GM19324 (cell line): ENCODE measurements around the gene ALX3.
"Not testable (repeated sequence)": the region's sequence is repeated elsewhere in the genome, so short reads cannot be mapped to it uniquely, and the experiment has no call there.

Experiments used
- ATAC-seq: cut with Tn5 transposase; IDR thresholded peaks from one replicate; pipeline ENCODE4 v1.9.1; 2021; ENCODE audit warnings: mild to moderate bottlenecking, moderate library complexity; ENCODE audit not compliant: unreplicated experiment, low FRiP score

ALX3 gene

GRCh38 chr1:110089561-110090275 lies 19.2 kb upstream of the ALX3 start:
- no peak for ATAC-seq

- ATAC-seq: no peak
These were observed 18.4 kb upstream of the ALX3 start for GRCh38 chr1:110088739-110089316.

DNA sequence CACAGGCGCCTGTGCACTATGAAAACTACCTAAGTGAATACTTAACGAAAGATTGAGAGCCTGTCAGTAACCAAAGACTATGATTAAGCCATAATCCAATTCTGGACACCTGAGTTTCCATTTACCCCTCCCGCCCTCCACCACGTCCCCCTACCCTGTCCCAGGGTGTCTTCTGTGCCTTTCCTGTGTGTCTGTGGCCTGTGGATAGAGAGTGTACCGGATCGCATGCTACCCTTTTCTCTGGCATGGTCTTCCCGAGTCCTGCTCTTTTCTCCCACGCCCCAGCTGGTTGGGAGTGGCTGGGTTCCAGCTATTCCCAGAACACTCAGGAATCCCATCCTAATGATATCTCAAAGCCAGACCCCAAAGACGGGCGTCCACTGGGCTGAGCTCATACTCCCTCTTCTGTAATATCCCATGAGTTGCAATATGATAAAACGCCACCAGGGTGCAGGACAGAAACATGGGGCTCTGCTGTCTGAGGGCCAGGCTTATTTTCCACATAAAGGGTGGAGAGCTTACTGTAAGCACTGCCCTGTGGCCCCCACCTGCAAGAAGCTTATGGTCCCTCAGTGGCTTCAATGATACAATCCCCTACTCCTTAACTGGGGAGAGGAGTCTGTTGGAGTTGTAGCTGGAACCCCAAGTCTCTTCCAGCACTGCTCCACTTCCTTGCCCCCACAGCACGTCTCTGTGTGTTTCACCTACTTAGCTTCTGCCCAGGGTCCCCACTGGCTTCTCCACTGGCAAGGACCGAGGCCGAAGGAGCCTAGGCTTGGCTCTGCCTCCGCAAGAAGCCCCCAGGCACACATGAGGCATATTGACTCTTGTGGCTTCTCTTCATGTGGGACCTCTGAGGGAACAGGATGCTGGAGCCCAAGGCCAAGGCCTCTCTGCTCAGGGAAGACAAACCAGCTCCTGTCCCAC lies 17.6 kb upstream of the ALX3 start:
- no peak for ATAC-seq

- no peak for ATAC-seq
These were observed 16.5 kb upstream of the ALX3 start for GRCh38 chr1:110086961-110087360.

- no peak for ATAC-seq
These were observed 15.2 kb upstream of the ALX3 start for GRCh38 chr1:110085671-110086070.

DNA sequence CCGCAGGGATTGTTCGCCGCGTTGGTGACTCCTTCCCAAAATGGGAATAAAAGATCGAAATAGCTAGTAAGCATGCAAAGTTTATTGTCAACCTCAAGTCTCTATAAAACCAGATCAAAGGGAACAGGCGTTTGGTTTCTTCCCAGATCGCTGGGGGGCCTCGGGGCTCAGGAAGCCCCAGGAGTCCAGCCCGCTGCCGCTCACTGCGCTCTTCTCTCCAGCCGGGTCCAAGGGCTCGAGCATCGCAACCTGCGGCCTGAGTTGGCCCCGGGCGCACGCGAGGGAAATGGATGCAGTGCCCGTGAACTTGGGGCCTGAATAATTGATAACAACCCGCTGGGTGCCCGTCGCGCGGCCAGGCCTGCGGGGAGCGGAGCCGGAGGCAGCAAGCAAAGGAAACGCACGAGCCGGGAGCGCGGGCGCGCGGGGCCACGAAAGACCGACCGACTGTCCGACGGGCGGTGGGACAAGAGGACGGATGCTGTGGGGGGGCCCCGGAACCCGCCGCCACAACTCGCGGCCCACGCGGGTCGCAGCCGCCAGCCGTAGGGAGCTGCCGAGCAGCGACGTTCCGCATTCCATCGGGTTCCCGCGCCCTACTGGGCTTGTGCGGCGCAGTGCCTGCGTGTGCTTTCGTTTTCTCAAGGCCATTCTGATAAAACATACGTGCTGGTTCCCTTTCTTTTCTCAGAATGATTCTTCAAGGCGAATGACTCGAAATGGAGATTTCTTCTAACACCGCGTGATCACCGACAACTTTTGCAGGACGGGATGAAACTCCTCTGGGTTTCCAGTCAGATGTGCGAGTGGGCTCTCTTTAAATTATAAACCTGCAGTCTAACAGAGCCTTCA lies 14.0 kb upstream of the ALX3 start:
- no peak for ATAC-seq

GRCh38 chr1:110083866-110084226 lies 13.4 kb upstream of the ALX3 start:
- no peak for ATAC-seq

DNA sequence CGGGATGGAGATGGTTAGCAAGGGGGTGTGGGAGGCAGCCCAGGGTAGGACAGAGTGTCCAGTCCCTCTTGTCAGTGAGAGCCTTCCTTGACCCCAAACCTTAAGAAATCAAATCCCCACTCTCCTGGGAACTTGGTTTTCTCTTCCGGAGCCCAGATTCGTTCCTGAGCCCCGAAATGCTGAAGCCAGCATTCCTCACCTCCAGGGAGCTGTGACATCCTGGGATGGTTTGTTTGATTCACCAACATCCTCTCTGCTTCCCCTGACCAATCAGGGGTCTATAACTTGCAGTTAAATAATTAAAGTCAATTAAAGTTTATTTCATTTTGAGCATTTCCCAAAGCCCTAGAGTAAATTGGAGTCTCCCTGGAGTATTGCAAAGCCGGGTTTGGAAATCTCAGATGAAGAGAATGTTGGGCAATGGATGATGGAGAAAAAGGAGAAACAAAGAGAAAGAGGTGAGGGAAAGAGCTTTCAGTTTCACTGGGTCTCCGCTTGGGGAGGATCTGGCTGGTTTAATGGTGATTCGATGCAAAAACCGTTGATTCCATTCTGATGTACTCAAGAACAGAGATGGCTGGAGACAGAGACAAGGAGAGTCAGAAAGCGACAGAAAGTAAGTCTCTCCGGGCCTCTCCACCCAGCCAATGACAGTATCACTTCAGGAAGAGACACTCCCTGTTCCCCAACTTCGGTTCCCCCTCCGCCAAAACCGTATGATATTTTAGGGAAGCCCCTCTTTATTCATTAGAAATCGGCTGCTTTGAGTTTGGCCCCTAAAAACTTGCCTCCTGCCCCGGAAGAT lies 12.8 kb upstream of the ALX3 start:
- no peak for ATAC-seq

GRCh38 chr1:110082477-110082876 lies 12.0 kb upstream of the ALX3 start:
- no peak for ATAC-seq

DNA sequence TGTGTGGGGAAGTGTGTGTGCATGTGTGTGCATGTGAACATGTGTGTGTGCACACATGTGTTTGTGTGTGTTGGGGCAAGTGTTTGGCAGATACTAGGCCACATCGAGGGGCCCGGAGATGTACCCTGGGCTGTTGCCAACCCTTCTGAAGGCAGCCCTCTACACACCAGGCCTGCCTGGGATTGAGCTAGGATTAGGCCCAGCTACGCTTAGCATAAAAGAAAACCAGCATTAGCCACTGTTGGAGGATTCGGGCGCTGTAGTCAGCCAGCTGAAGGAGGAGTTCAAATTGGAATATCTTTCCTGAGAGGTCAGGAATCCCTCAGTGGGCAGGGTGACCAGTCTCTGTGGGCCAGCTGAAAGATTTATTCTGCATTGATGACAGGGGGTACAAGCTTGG lies 10.6 kb upstream of the ALX3 start:
- no peak for ATAC-seq

DNA sequence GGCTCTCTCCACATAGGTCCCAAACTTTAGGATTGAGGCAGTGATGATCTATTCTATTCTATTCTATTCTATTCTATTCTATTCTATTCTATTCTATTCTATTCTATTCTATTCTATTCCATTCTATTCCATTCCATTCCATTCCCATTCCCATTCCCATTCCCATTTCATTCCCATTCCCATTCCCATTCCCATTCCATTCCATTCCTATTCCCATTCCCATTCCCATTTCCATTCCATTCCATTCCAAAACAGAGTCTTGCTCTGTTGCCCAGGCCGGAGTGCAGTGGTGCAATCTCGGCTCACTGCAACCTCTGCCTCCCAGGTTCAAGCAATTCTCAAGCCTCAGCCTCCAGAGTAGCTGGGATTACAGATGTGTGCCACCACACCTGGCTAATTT lies 9.5 kb upstream of the ALX3 start:
- not testable (repeated sequence) for ATAC-seq

DNA sequence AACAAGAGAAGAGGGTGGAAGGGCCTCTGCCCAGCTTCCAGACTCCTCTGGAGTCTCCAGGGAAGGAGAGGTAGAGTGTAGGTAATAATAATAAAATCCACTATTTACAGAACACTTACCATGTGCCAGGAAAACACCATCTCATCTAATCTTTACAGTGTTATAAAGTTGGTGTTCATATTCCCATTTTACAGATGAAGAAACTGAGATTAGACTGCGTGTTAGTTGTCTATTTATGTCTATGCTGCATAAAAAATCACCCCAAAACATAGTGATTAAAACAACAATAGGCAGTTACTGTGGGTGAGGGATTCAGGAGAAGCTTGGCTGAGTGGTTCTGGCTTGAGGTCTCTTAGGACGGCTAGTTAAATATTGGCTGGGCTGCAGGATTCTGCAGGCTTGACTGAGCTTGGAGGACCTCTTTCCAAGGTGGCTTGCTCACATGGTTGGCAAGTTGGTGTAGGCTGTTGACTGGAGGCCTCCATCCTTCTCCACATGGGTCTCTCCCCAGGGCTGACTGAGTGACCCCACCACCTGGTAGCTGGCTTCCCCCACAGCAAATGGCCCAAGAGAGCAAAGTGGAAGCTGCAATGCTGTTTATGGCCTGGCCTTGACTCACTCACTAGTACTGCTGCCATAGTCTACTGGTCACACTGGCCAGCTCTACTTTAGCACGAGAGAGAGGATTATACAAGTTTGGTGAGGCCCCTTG lies 6.5 kb upstream of the ALX3 start:
- no peak for ATAC-seq

DNA sequence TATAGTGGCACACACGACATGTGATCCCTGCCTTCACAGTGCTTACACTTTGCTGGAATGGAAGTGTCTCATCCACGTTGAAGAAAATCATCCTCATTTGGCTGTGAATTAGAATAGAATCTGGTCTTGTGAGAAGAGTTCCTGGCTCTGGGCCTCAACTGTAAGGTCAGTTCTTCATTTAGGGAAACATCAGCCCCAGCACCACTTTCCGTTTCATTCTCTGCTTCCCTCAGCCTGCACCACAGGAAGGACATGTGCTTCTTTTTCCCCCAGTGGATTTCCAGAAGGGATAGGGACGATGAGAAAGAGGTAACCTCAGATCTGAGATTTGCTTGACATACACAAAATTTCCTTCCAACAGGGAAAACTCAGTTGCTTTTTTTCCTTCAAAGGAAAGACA lies 3.7 kb upstream of the ALX3 start:
- no peak for ATAC-seq

DNA sequence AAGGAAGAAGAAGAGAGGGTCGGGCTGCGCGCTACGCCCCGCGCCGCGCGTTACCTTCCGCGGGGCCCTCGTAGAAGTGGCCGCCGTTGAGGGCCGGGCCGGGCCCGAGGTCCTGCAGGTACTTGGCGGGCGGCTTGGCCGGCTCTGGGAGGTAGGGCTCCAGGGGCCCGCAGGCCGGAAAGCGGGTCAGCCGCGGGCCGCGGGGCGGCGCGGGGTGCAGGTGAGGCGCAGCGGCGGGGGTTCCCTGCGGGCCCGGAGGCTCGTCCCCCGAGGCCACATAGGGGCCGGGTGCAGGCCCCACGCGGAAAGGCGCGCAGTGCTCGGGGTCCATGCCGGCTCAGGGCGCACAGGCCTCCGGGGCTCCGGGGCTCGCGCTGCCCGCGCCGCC lies 196 bp downstream of the ALX3 start:
- no peak for ATAC-seq

- no peak for ATAC-seq
These were observed 829 bp downstream of the ALX3 start for GRCh38 chr1:110069404-110070281.

DNA sequence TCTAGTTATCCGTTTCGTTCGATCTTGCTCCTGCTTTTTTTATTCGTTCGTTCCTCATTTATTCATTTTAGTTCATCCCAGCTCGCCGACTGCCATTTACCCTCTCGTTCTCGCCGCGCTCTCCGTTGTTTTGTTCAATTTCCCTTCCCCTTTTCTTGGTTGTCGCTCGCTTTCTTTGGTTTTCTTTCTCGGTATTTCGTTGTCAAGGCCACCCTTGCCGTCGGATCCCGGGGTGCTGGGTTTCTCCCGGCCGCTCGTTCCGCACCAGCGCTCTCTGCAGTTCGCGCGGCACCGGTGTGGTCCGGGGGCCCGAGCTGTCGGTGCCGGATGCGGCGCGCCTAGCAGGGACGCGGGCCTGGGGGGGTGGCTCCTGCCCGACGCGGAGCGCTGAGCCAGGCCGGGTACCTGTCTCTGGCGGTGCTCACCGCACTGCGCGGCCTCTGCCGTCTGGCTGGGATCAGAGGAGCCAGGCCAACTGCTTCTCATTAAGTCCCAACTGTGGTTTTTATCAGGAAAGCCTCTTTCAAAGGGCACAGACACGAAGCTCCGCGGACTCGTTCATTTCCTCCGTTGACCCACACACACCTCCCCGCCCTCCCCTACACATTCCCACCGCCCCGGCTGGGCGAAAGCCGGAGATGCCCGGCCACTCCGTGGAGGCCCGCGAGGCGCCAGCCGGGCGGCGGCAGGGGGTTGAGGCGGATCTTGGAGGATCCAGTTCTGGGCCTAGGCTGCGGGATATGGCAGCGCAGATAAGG lies 1.6 kb downstream of the ALX3 start:
- ATAC-seq: no peak

DNA sequence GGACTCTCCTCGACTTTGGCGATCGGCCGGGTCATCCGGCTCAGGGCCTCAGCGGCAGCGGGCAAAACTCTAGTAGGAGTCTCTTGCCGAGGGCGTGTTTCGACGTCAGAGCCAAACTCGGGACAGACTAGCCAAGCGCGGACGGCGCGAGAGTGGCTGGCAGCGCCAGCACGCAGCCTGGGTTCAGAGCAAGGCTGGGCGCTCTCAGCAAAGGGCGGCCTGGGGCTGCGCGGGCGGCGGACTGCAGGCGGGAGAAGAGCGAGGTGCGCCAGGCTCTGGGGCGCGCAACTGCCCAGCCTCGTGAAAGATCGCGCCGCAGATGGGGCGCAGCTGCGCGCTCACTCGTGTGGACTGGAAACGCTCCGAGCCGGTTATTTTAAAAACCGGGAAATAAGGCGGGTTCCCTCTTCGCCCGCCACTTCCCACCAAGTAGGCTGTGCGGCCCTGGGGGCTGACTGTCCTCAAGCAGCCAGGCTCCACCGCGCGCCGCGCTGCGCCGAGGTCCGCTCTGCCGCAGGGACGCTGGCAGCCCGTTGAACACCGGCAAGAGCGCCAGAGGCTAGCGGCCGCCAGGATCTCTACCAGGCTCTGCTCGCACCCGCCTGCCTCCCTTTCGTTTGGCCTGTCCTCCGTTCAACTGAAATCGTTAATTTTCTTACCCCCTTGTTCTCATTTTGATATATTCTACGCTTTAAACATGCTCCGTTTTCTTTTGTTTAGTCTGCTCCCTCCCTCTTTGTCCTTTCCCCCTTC lies 2.4 kb downstream of the ALX3 start:
- no peak for ATAC-seq
